ENCODE data around the gene ELMOD1.
"Not testable (repeated sequence)": the region's sequence is repeated elsewhere in the genome, so short reads cannot be mapped to it uniquely, and the experiment has no call there.

ELMOD1 gene

DNA sequence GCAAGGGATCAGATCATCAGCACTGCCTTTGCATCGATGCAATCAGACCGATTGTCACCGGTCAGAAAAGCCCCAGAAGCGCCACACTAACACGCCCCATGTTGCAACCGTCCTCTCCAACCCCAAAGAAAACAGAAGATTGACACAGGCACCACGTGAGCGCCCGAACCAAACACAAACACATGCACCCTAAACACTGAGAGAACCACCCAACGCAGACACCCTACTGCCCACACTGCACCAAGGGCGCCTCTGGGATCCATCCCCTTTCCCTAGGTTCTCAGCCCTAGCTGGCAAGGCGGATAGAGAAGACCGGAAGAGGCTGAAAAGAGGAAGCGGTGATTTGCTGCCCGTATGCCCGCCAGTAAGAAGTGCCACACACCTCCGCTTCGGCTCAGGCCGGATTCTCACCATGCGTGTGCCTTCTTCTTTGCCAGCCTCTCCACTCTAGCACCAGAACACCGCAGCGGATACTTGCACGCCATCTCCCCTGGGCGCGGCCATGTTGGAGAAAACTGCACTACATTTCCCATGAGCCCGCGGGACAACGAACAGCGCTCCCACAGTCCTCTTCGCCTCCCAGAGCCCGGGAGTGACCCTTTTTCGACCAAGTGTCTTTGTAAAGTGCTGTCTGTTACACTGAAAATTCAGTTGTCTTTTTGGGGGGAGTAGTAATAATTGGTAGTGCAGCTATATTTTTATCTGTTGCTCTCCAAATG lies 25.6 kb upstream of the ELMOD1 start, which contains the start of gene ALKBH8:
TSS of gene ALKBH8 (minus strand) at position 517 of the 719 bp plus-strand sequence. CDS start 4,842 bp downstream, outside the sequence.
- peak; percentile 74 for DNase-seq

GRCh38 chr11:107565955-107566501 lies 24.9 kb upstream of the ELMOD1 start:
- in situ Hi-C loops (cut with HindIII; ENCODE audit: low pct_ligation_motif_present, low sequenced_read_pairs), result loop anchor here (25.0 kb wide), 1 partner anchor 121 kb away; no protein-coding TSS in a partner anchor
- Histone ChIP-seq H3K4me3 (ENCODE audit: low read depth, low read length) (peak overlapping the region; percentile 99), H3K27ac (peak overlapping the region; percentile 83)
- H3K36me3 ChIP-seq (replicated peaks); H3K27me3 ChIP-seq (replicated peaks); DNase-seq: not testable (repeated sequence)

More for the DNA sequence above, 25.6 kb upstream of the ELMOD1 start, which contains the start of gene ALKBH8:
- Histone ChIP-seq H3K4me3 (ENCODE audit: low read depth, low read length) (peak within 1 kb of the TSS; percentile 99), H3K36me3 (replicated peaks) (no peaks in the 10 kb centered on the region), H3K27me3 (replicated peaks) (no peaks in the 10 kb centered on the region), H3K27ac (peak within 1 kb of the TSS; percentile 83)
- TF ChIP-seq, protein P1, sequence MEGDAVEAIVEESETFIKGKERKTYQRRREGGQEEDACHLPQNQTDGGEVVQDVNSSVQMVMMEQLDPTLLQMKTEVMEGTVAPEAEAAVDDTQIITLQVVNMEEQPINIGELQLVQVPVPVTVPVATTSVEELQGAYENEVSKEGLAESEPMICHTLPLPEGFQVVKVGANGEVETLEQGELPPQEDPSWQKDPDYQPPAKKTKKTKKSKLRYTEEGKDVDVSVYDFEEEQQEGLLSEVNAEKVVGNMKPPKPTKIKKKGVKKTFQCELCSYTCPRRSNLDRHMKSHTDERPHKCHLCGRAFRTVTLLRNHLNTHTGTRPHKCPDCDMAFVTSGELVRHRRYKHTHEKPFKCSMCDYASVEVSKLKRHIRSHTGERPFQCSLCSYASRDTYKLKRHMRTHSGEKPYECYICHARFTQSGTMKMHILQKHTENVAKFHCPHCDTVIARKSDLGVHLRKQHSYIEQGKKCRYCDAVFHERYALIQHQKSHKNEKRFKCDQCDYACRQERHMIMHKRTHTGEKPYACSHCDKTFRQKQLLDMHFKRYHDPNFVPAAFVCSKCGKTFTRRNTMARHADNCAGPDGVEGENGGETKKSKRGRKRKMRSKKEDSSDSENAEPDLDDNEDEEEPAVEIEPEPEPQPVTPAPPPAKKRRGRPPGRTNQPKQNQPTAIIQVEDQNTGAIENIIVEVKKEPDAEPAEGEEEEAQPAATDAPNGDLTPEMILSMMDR (IDR thresholded peaks at IDR 0.05; ENCODE audit: low read depth, low read length, missing control alignments), result no peak
- in situ Hi-C loops (cut with HindIII; ENCODE audit: low pct_ligation_motif_present, low sequenced_read_pairs), result loop anchor here (25.0 kb wide), 1 partner anchor 122 kb away; no protein-coding TSS in a partner anchor

DNA sequence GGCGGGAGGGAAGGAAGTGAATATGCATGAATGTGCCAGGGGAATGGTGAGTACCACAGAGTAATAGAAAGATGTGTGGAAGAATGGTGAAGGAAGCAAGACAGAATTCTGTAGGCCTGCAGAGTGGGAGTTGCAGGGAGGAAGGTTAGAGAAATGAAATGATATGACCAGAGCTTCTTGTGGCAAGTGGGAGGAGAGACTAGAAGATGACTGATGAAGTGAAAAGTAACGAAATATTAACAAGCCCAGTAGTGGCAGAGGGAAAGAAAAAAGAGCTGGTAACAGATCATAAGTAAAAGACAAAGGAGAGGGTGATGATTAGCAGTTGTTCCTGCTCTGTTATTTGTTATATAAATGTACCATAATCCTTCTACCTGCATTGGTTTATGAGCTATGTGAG lies 24.4 kb upstream of the ELMOD1 start:
- no peak overlapping the region for H3K27ac ChIP-seq
- H3K4me3 ChIP-seq (ENCODE audit: low read depth, low read length), result no peak overlapping the region
- H3K36me3 ChIP-seq (replicated peaks), result no peaks in the 10 kb centered on the region
- in situ Hi-C loops (cut with HindIII; ENCODE audit: low pct_ligation_motif_present, low sequenced_read_pairs), result loop anchor here (25.0 kb wide), 1 partner anchor 121 kb away; no protein-coding TSS in a partner anchor
- DNase-seq, result no peak
- TF ChIP-seq, protein P1 (IDR thresholded peaks at IDR 0.05; ENCODE audit: low read depth, low read length, missing control alignments), result no peak
- no peaks in the 10 kb centered on the region for H3K27me3 ChIP-seq (replicated peaks)

DNA sequence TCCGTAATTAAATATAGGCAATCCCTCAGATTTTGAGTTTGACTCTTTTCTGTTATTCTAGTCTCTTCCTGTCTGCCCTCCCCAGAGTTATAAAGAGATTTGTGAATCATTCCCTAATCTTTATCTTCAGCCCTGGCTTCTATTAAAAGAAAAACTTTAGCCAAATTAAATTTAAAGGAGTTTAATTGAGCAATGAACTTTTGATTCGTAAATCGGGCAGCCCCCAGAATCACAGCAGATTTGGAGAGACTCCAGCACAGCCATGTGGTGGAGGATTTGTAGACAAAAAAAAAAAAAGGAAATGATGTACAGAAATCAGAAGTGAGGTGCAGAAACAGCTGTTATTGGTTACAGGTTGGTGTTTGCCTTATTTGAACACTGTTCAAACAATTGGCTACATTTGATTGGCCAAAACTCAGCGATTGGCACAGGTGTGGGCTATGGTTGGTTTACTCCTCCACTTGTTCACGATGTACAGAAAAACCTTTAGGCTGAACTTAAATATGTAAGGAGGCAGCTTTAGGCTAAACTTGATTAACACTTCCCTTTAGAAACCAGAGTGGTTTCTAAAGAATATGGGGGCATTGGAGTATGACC lies 23.1 kb upstream of the ELMOD1 start:
- no peak overlapping the region for H3K27ac ChIP-seq
- H3K4me3 ChIP-seq (ENCODE audit: low read depth, low read length), result no peak overlapping the region
- no peak for DNase-seq
- no peaks in the 10 kb centered on the region for H3K36me3 ChIP-seq (replicated peaks)
- TF ChIP-seq, protein P1 (IDR thresholded peaks at IDR 0.05; ENCODE audit: low read depth, low read length, missing control alignments), result no peak
- H3K27me3 ChIP-seq (replicated peaks), result no peaks in the 10 kb centered on the region
- in situ Hi-C loops (cut with HindIII; ENCODE audit: low pct_ligation_motif_present, low sequenced_read_pairs), result loop anchor here (25.0 kb wide), 1 partner anchor 119 kb away; no protein-coding TSS in a partner anchor

DNA sequence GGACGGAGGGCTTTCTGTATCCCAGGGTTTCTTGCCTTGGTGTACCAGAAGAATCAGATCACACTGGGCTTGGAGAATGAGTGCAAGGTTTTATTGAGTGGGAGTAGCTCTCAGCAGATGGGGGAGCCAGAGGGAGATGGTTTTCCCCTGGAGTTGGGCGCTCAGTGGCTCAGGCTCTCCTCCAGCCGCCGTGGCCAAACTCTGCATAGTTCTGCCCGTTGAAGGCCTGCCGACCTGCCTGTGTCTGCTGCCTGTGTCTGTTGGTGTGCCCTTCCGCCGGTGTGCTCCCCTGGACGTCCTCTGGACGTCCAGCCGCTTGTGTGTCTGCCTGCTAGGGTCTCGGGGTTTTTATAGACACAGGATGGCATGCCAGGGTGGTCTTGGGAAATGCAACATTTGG lies 20.9 kb upstream of the ELMOD1 start:
- no peak for DNase-seq
- no peak overlapping the region for H3K4me3 ChIP-seq (ENCODE audit: low read depth, low read length)
- in situ Hi-C loops (cut with HindIII; ENCODE audit: low pct_ligation_motif_present, low sequenced_read_pairs), result loop anchor here (25.0 kb wide), 1 partner anchor 117 kb away; no protein-coding TSS in a partner anchor
- no peak overlapping the region for H3K27ac ChIP-seq
- no peaks in the 10 kb centered on the region for H3K36me3 ChIP-seq (replicated peaks)
- H3K27me3 ChIP-seq (replicated peaks), result no peaks in the 10 kb centered on the region
- TF ChIP-seq, protein P1 (IDR thresholded peaks at IDR 0.05; ENCODE audit: low read depth, low read length, missing control alignments), result no peak

DNA sequence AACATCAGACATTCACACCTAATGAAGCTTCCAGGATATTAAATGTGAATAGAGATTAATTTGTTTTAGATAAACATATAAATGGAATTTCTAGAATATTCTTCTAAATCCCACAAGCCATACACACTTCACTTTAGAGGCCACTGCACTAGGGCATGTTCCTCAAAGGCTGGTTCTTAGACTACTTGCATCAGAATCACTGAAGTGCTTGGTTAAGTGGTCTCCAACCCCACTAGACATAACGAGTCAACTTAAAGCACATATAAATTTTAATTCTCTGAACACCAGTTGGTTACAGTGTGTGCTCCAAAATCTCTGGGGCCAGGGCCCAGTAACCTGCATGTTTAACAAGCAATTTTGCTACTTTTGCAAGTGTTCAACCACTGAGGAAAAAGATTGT lies 17.5 kb upstream of the ELMOD1 start:
- no peak for DNase-seq
- Histone ChIP-seq H3K27me3 (replicated peaks) (no peaks in the 10 kb centered on the region), H3K36me3 (replicated peaks) (no peaks in the 10 kb centered on the region), H3K4me3 (ENCODE audit: low read depth, low read length) (no peak overlapping the region), H3K27ac (no peak overlapping the region)
- TF ChIP-seq, protein P1 (IDR thresholded peaks at IDR 0.05; ENCODE audit: low read depth, low read length, missing control alignments), result no peak
- in situ Hi-C loops (cut with HindIII; ENCODE audit: low pct_ligation_motif_present, low sequenced_read_pairs), result loop anchor here (25.0 kb wide), 1 partner anchor 114 kb away; no protein-coding TSS in a partner anchor
